Stimulated activated CD8-positive, alpha-beta memory T cell treated with anti-CD3 and anti-CD28 coated beads, Interleukin-7, amount 100 ng/mL, for 48 hours (primary cell): ENCODE data around the gene SDK1.

Experiments used
- DNase-seq, 2 donors: peaks; one replicate each; pipeline ENCODE4 v3.0.0-alpha.2; 2020; ENCODE audit warnings: low read depth in 1 of 2; ENCODE audit errors: extremely low read depth in 1 of 2

The SDK1 gene

DNA sequence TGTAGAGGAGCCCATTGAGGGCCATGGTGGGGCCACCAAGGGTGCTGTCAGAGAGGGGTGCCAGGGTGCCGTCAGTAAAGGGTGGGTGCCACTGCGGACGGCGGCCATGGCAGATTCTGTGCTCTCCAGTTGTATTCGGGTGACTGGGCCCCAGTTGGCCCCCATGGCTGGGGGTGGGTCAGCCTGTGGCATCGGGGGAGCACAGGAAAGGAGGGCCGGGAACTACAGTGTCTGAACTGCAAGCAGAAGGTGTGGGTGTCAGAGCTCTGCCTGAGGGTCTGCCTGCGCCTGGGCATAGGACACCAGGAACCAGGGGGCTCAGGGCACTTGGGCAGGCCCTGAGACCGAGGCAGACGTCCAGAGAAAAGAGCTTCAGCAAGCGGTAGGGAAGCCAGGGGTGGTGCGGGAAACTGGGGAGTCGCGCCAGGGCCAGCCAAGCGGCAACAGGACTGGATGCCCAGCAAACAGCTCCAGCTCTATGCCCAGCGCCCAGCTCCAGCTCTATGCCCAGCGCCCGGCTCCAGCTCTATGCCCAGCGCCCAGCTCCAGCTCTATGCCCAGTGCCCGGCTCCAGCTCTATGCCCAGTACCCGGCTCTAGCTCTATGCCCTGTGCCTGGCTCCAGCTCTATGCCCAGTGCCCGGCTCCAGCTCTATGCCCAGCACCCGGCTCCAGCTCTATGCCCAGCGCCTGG, 878.8 kb downstream of the SDK1 start:
- no peak for DNase-seq

DNA sequence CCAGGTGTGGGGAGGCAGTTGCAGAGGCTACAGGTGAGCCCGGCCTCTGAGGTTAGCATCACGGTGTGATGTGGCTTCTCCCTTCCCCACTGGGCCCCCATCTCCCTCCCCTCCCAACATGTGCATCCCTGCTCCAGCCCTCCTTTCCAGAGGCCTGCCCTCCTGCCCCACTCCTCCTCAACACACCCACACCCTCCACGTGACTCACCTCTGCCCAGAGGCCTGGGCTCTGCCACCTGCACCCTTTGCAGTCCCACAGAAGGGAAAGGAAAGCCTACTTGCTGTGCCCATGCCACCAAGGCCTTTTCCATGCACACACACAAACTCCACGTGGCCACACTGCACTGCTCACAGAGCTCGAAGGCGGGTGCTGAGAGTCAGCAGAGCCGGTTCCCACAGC, 880.4 kb downstream of the SDK1 start:
- DNase-seq = no peak

DNA sequence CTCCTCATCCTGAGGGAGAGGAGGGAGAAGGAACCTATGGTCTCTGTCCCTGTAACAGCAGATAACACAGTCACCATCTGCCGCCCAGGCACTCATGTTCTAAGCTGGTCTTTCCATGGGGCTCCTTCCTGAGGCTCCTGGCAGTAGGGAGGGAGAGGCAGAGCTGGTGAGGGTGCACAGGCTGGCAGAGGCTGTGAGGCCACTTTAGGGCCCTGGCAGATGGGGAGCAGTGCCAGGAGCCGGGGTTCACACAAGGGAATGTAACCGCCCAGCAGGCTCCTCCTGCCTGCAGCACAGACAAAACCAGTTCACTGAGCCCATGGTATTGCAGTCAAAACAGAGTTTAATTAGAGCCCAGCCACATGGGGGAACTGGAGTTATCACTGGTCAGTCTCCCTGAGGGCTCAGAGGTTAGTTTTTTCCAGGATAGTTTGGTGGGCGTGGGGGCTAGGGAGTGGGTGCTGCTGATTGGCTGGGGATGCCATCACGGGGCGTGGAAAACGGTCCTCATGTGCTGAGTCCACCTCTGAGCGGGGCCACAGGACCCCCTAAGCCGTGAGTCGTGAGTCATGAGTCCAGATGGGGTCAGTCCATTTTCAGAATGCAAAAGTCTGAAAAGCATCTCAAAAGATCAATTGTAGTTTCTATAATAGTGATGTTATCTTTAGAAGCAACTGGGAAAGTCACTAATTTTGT, 881.7 kb downstream of the SDK1 start:
- no peak for DNase-seq

DNA sequence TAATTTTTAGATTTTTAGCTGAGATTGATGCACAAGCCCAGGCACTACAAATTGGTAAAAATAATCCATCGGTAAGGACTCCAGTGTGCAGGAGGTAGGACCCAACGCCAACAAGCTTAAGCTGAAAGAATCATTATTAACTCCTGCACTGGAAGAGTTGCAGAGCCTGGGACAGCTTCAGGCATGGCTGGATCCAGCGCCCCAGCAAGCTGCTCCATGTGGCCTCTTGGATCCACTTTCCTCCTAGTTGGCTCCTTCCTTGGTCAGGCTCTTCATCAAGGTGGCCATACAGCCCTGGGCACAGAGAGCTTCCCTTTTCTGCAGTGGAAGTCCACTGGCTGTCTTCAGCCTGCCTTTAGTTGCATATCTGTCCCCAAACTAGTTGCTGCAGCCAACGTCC, 883.6 kb downstream of the SDK1 start:
- no peak for DNase-seq

DNA sequence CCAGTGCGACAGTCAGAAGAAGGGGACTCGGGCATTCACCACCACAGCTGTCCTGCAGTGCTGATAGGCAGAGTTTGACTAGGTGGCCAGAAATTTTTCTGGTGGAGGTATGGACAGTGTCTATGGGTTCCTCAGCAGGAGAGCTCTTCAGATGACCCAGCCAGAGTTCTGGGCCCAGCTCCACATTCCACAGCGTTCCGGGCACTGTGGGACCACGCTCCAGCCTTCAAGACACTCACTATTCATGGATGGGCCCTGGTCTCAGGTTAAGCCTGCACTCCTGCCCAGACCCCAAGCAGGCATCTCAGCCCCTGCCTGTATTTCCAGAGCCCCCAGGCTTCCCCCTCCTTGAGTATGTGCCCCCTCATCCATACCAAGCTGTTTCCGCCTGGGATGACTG, 884.1 kb downstream of the SDK1 start:
- DNase-seq = no peak

DNA sequence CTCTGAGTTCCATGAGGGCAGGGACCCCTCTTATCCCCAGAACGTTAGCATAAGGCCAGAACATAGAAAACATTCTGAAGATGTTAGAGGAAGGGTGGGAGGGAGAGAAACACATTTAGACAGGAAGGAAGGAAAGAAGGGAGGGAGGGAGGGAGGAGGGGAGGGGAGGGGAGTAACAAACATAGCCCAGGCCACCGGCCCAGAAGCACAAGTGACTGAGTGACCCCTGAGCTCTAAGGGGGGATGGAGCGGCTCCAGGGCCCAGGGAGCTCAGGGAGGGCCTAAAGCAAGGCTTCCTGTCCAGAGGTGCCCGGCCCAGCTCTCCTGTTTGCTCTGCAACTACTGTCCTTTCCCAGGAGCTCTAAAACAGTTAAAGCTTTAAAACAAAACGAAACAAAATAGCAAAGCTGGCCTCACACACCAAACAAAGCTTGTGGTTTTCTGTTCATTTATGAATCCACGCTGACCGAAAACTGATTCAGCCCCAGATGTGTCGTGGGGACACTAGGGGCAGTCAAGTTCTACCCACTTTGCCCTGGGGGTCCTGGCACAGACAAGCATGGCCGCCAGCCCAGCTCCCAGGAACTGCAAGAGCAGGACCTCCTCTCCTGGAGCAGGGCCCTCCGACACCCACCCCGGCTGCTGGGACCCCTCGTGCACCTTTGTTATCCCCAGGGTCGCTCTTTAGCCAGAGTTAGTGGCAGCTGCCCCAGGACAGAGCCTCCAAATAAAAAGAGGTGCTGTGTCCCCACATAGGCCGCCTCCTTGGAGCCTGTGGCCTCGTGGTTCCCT, 884.9 kb downstream of the SDK1 start:
- no peak for DNase-seq

DNA sequence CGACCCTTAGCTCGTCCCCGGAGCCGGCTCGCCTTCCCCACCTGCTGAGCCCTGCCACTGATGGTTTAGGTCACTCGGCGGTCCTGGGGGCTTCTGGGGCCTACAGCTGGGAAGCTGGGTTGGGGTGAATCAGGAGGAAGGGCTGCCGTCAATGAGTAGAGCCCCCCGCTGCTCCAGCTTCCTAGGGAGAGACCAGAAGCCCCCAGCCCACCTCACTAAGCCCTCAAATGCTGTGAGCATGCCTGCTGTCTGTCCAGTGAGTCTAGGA, 885.4 kb downstream of the SDK1 start:
- DNase-seq = no peak

DNA sequence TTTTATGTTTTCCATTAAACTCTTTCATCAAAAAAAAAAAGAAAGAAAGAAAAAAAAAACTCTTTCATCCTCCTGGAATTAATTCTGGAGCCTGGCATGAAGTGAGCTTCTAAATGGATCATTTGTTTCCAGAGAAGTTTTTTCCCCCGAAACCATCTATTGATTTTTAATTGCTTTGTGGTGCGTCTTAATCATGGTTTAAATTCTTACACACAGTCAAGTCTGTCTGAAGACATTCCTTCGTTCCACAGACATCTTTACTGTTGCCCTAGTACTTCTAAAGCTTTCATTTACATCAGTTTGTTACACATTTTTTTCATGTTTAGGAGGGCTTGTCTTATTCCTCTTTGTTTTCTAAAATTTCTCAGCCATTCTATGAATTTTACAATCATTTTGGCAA, 887.6 kb downstream of the SDK1 start:
- no peak for DNase-seq

DNA sequence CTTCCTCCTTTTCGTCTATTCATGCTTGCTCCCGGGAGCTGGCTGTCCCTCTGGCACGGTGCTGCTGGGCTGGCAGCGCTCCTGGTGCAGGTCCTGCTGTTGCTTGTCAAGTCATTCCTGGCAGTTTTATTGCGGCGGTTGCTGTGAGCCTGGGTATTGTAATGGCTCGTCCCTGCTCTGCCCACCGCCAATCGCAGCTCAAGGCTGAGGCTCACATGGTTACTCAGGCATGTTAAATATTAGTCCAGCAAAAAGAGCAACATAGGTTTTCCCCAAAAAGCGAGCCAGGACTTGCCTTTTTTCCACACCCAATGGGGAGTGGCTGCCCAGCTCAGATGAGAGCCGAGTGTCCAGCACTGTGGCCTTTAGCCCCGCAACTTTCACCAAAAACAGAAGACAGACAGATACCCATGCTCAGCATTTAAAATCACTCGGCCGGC, 888.1 kb downstream of the SDK1 start:
- DNase-seq = no peak

DNA sequence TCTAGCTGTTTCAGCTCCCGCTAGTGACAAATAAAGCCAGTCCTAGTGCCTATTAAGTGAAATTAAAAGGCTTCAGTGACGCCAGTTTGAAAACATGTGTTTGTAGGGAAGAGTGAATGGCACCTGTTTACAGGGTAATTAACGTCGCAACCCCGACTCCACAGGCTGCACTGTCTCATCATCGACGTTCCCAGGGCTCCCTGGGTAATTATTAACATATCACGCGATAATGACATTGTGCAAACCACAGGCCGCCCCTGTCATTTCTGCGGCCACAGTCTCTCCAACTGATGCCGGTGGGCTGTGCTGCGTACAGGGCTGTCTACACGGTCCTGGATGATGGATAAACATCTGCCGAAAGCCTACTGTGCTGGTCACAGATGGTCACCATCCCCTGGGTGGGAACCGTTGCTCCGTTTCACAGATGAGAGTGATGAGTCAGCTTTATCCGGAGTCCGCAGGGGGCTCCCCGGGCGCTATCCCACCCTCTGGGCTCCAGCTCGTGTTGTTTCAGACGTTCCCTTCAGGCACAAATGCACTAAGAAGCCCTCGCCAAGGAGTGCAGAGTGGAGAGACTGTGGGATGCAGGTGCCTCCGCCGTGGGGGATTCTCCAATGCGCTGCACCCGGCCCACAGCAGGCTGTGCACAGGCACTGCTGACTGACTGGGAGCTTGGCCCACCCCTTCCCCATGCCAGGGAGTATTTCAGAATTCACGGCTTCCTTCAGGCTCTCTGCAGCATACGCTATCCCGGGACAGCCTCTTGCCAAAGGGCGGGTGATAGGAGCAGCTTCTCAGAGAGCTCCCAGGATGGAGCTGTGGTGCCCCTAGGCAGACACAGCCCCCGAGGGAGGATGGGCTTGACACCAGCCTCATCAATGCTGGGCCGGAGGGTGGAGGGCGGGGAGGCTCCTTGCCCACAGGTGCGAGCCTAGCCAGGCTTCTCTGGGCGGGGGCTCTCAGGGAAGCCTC, 889.2 kb downstream of the SDK1 start:
- no peak for DNase-seq

DNA sequence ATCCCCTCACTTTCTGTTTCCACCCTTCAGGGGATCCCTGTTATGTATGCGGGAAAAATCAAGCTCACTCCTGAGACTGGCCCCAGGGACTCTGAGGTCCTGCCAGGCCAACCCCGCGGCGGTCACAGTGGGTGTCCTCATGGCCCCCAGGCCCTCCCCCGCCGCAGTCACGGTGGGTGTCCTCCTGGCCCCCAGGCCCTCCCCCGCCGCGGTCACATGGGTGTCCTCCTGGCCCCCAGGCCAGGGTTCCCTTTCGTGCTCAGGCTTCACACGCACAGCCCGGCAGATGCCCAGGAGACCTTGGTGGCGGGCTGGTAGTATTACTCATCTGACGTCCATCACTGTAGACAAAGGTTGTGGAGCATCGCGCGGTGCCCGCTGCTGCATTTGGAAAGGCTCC, 890.0 kb downstream of the SDK1 start:
- no peak for DNase-seq

DNA sequence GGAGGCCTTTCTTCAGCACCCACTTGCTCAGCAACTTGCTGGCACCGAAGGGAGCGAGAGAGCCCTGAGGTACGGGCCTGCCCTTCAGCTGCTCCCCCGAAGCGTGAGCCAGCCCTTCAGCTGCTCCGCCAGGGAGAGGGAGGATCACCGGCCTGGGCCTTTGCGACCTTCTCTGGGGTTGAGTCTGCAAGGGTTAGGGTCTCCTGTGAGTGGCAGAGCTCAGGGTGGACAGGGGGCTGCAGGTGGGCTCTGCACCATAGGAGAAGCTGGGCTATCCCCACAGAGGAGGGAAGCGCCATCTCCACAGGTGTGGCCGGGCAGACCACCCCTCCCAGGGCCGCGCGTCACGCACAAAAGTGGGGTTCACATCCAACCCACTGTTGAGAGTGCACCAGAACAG, 890.5 kb downstream of the SDK1 start:
- no peak for DNase-seq

DNA sequence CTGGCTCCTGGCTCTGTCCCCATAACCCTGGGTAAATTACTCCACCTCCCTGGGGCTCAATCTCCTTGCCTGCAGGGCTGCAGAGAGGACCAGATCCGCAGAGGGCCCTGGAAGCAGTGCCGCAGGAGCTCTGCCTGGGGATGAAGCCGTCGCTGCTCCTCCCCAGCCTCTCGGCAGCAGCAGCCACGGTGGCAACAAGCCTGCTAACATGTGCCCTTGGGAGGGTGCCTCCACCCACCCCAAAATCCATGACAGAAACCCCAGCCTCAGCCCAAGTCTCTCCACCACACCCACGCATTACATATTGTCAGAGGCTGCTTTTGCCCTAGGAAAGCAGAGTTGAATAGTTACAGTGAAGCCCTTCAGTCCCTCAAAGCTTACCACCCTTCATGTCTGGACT, 894.6 kb downstream of the SDK1 start:
- no peak for DNase-seq

DNA sequence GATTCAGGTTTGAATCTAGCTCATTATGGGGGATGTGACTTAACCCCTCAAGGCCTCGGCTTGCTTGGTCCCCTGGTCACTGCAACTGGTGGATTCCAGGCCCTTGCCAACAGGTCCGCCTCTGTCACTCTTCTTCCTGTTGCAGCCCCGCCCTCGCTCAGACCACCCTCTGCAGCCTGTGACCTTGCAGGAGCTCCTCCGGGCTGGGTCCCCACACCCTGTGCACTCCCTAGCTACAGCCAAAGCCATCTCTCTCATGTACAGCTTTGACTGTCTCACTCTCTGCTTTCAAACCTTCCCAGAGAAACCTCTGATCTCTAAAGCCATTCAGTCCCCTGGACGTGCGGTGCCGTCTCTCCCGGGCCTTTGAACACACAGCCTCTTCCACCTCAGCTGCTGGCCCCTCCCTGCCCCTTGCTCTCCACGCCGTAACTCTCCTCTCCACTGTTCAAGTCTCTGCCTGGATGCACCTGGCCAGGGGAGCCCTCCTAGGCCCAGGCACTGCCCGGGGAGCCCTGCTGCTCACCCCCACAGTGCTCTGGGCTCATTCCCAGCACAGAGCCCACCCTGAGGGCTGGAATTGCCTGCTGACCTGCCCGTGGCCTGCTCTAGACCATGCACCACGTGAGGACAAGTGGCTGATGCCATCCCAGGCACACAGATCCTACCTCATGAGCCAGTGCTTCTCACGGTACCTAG, 895.2 kb downstream of the SDK1 start:
- DNase-seq = no peak

DNA sequence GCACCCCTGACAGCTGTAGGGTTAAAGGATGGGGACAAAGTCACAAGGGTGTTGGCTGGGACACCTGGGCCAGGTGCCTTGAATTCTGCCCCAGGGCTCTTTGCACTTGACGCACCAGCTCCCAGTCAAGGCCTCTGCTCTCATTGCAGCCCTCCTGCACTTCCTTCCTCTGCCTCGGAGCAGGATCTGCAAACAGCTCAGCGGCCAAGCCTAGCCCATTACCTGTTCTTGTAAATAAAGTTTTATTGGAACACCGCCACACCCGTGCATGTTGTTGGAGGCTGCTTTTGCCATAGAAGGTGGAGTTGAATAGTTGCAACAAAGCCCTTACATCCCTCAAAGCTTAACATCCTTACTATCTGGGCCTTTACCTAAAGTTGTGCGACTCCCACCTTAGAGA, 897.2 kb downstream of the SDK1 start:
- DNase-seq = no peak

DNA sequence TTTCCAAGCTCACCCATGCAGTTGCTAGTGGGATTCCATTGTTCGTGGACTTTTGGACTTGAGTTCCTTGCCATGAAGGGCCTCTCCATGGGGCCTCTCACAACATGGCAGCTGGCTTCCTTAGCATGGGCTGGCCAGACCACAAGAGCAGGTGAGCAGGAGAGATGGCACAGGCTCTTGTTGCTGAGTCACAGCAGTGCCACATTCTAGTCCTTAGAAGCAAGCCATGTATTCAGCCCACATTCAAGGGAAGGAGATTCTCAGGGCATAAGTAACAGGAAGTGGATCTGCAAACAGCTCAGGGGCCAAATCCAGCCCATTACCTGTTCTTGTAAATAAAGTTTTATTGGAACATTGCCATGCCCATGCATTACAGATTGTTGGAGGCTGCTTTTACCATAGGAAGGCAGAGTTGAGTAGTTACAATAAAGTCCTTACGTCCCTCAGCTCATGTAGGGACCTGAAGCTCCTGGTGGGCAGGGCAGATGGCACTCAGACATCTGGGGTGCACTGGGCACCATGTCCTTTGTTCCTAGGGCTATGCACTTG, 899.6 kb downstream of the SDK1 start:
- DNase-seq = no peak

DNA sequence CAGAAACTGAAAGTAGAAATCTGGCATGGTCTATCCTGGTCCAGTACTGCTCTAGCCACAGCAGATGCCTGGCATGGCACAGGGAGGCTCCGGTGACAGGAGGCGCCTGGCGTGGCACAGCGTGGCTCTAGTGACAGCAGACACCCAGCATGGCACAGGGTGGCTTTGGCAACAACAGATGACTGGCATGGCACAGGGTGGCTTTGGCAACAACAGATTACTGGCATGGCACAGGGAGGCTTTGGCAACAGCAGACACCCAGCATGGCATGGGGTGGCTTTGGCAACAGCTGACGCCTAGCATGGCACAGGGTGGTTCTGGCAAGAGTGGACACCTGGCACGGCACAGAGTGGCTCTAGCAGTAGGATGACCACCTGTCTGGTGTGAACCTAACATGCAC, 900.5 kb downstream of the SDK1 start:
- no peak for DNase-seq

DNA sequence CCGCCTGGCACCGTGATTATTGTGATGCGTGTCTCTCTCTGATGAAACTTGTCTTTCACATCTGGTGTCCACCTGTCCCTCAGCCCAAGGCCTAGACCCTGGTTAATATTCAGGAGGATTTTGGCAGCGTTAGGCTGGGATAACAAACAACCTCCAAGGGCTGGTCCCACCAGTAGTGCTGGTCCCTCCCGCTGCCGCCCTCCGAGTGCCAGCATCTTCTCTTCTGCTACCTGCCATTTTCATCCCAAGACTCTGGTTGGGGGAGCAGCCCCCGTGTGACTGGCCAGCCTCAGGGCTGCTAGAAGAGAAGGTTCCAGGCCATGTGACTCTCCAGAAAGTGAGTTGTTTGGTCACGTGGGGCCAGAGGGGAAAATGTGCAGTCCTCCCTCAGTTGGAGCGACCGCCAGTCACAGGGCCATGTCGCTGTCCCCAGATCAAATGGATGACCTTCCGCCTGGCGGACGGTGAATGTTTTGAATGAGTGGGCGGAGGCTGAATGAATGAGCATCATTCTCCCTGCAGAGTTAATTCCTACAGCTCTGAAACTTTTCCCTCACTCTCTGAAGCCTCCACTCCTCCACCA, 901.2 kb downstream of the SDK1 start:
- no peak for DNase-seq

DNA sequence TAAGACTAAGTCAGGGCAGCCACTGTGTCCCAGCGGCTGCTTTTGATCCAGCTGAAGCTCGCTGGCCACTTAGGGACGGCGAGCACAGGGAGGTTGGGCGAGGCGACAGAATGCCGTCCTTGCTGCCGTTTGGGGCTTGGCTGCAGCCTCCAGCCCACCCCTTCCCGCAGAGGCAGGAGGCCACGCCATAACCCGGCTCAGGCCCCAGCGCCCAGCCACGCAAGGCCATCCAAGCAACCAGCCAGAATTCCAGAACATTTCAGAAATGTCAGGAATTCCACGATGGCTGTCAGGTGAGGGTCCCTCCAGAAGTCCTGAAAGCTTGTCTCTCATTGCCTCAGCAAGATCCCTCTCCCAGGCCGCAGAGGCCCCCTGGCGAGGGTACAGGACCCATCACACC, 901.9 kb downstream of the SDK1 start:
- DNase-seq = no peak
